GM12864 (cell line): ENCODE results near the gene HBP1.

Source experiments
- DNase-seq: peaks from one replicate; pipeline ENCODE4 v3.0.0-alpha.2; 2011; ENCODE audit warnings: low read depth
- H3K4me3 ChIP-seq: 2 replicates; pipeline ENCODE4 v1.5.1; 2011; ENCODE audit warnings: mild to moderate bottlenecking, low read depth, low read length, control low read depth
- TF ChIP-seq, protein P1 (sequence below): IDR thresholded peaks from 2 replicates; pipeline ENCODE4 v1.5.1; 2011; ENCODE audit warnings: low read depth, mild to moderate bottlenecking, moderate library complexity, low read length, control low read depth, inconsistent platforms; ENCODE audit errors: missing control alignments

Gene HBP1

GRCh38 chr7:107185716-107186115 lies 16.9 kb downstream of the HBP1 start:
- no peak overlapping the region for H3K4me3 ChIP-seq
- TF ChIP-seq, protein P1, sequence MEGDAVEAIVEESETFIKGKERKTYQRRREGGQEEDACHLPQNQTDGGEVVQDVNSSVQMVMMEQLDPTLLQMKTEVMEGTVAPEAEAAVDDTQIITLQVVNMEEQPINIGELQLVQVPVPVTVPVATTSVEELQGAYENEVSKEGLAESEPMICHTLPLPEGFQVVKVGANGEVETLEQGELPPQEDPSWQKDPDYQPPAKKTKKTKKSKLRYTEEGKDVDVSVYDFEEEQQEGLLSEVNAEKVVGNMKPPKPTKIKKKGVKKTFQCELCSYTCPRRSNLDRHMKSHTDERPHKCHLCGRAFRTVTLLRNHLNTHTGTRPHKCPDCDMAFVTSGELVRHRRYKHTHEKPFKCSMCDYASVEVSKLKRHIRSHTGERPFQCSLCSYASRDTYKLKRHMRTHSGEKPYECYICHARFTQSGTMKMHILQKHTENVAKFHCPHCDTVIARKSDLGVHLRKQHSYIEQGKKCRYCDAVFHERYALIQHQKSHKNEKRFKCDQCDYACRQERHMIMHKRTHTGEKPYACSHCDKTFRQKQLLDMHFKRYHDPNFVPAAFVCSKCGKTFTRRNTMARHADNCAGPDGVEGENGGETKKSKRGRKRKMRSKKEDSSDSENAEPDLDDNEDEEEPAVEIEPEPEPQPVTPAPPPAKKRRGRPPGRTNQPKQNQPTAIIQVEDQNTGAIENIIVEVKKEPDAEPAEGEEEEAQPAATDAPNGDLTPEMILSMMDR = no peak

GRCh38 chr7:107186240-107186639 lies 17.4 kb downstream of the HBP1 start:
- TF ChIP-seq, protein P1 = no peak
- no peak overlapping the region for H3K4me3 ChIP-seq
- DNase-seq = no peak

More at GRCh38 chr7:107185716-107186115, 16.9 kb downstream of the HBP1 start:
- no peak for DNase-seq

DNA sequence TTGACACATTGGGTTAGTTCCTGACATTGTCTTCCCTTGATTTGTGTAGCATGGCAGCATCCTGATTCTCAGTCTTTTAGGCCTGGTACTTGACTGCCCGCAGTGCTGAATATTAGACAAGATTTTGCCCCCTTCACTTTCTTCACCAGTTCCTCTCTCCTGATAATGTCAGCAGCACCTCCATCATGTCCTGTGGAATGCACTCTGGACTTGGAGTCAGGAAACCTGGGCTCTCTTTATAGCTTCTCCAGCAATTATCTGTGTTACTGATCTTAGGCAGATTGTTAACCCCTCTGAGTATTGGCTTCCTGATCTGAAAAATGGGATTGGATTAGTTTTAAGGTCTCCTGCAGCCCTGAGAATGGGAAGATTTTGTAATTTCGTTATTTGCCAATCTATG lies 19.0 kb downstream of the HBP1 start:
- TF ChIP-seq, protein P1 = no peak
- no peak overlapping the region for H3K4me3 ChIP-seq
- no peak for DNase-seq

GRCh38 chr7:107190090-107190489 lies 21.3 kb downstream of the HBP1 start:
- H3K4me3 ChIP-seq = no peak overlapping the region
- TF ChIP-seq, protein P1 = no peak
- no peak for DNase-seq

DNA sequence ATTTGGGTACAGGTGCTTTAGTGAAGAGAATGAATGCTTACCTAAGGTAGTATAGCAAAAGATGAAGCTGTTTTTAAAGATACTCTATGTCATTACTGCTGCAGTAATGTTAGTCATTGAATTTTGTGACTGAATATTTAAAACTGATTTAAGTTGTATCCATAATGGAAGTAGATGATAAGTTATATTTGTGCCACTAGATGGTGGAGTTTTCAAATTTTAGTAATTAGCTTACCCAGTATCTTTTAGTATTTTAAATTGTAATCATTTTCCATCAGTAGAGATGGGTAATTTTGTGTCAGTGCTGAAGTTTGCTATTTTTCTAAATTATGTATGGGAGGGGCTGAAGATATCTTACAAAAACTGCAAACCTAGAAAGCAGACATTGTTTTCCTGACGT lies 25.2 kb downstream of the HBP1 start:
- no peak for DNase-seq
- TF ChIP-seq, protein P1 = no peak
- no peak overlapping the region for H3K4me3 ChIP-seq

- no peak overlapping the region for H3K4me3 ChIP-seq
- TF ChIP-seq, protein P1 = no peak
- no peak for DNase-seq
Observed at GRCh38 chr7:107196834-107197610, 28.2 kb downstream of the HBP1 start.
